Effector CD8-positive, alpha-beta T cell (primary cell): Measurements from ENCODE around the gene NPB.

ENCODE experiments used
- DNase-seq: peaks from one replicate; lab custom pipeline; 2025; lab: John Stamatoyannopoulos, UW

The NPB gene

GRCh38 chr17:81940538-81941483, 38.8 kb downstream of the NPB start:
- DNase-seq, result no peak

- DNase-seq, result no peak
These were observed 39.6 kb downstream of the NPB start for GRCh38 chr17:81941484-81942166.

GRCh38 chr17:81942167-81942553, 40.1 kb downstream of the NPB start:
- no peak for DNase-seq

DNA sequence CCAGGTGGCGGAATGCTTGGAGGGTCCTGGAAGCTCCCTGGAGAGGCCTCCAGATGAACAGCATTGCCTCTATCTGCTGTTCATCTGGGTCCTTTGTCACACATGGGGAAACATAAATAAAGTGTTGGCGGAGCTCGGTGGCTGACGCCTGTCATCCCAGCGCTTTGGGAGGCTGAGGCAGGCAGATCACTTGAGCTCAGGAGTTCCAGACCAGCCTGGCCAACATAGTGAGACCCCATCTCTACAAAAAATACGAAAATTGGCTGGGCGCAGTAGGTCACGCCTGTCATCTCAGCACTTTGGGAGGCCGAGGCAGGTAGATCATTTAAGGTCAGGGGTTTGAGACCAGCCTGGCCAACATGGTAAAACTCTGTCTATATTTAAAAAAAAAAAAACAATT, 42.8 kb downstream of the NPB start:
- DNase-seq, result no peak

DNA sequence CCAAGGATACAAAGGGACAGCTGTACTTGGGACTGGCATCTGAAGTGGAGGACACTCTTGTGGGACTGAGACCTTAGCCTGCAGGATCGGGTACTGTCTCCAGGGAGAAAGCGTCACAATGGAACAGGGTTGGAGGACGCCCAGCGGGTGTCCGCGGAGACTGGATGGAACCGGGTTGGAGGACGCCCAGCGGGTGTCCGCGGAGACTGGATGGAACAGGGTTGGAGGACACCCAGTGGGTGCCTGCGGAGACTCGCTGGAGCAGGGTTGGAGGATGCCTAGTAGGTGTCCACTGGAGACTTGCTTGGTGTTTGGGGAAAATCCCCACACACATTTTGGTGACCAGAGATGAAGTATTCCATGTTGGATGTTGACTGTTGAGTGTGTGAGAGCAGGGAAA, 45.2 kb downstream of the NPB start, which contains the start of gene MYADML2:
Gene MYADML2 (minus strand): TSS at position 45 of the 400 bp plus-strand sequence. CDS start 5,492 bp downstream, outside the sequence.
- DNase-seq, result no peak

DNA sequence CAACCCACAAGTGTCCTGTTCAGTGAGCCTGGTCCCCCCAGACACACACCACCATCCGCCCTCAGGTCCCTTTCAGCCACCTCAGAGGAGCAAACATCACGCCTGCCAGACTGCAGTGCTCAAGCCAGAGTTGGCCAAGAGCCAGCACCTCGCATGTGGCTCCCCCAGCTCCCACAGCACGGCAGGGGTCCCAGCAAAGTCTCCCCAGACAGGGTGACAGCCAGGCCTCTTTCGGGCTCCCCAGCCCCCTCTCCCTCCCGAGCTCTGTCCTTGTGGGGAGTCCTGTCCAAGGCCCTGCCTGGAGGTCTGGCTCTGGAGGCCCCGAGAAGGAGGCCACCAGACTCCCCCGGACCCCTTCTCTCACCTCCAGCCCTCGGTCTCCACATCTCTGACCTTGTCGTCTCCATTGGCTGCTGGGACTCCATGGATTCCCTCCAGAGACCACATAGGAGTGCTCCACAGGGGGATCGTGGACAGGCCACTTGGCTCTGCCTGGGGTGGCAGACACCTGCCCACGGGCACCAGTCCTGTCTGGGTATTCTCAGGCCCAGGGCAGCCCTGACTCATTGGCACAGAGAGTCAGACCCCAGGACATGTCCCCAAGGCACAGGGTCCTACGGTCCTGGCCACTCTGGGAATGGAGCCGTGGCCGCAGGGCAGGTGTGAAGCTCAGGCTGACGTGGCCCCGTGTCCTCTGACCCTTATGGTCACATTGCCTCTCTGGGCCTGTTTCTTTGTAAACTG, 46.8 kb downstream of the NPB start:
- DNase-seq, result no peak

- no peak for DNase-seq
These were observed 48.5 kb downstream of the NPB start for GRCh38 chr17:81950501-81950900.

DNA sequence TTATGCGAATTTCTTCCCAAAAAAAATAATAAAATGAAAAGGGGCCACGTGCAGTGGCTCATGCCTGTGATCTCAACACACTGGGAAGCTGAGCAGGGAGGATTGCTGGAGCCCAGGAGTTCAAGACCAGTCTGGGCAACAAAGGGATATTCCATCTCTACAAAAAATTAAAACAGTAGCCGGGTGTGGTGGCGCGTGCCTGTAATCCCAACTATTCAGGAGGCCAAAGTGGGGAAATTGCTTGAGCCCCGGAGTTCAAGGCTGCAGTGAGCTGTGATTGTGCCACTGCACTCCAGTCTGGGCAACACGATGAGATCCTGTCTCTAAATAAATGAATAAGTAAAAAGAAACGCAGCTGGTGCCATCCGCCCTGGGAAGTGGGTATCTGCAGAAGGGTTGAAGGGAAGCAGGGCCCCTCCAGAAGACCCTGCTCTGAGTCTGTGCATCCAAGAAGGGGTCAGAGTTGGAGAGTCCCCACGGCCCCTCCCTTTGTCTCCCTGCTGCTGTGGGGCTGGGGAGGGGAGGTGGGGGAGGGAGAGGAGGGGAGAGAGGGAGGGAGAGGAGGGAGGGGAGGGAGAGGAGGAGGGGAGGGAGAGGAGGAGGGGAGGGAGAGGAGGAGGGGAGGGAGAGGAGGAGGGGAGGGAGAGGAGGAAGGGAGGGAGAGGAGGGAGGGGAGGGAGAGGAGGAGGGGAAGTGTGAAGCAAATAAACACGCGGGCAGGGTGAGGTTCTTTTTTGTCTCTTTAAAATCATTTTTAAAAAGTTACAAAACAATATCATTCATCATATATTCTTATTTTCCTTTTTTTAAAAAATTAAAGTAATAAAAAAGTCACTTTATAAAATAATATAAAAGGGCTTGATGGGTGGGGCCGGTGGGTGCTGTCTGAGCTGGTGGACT, 50.0 kb downstream of the NPB start:
- no peak for DNase-seq
